ENCODE data around the gene PREX1. TPM values are rescaled to one million over a fixed set of nuclear protein-coding genes. Genes with fewer than 3 reads are reported as not detected.

PREX1 gene
- total RNA-seq, 1 donor, result 57.4 TPM

DNA sequence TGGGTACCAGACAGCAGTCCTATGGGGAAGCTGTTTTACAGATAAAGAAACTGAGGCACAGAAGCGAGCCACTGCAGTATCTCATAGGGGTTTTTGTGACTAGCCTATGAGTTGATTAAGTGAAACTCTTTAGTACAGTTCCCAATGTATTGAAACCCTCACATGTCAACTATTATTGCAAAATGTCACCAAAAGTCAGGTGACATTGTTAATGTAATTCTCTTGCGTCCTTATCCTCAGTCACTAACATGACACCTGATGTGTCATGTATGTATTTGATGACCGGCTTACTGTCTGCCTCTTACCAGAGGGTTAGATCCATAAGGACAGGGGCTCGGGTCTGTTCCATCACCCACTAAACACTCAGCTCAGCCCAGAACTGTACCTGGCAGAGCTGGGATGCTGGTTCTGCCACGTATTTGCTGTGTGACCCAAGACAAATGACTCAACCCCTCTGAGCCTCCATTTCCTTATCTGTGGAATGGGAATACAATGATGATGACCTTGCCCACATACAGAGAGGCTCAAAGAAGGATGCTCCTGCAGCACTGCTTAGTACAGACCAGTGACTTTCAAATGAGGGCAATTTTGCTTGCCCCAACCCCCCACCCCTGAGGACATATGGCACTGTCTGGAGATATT is 32.9 kb downstream of the PREX1 start:
- TF ChIP-seq, protein P1, sequence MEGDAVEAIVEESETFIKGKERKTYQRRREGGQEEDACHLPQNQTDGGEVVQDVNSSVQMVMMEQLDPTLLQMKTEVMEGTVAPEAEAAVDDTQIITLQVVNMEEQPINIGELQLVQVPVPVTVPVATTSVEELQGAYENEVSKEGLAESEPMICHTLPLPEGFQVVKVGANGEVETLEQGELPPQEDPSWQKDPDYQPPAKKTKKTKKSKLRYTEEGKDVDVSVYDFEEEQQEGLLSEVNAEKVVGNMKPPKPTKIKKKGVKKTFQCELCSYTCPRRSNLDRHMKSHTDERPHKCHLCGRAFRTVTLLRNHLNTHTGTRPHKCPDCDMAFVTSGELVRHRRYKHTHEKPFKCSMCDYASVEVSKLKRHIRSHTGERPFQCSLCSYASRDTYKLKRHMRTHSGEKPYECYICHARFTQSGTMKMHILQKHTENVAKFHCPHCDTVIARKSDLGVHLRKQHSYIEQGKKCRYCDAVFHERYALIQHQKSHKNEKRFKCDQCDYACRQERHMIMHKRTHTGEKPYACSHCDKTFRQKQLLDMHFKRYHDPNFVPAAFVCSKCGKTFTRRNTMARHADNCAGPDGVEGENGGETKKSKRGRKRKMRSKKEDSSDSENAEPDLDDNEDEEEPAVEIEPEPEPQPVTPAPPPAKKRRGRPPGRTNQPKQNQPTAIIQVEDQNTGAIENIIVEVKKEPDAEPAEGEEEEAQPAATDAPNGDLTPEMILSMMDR (IDR thresholded peaks at IDR 0.05; ENCODE audit: insufficient read depth, low read depth, low read length), result no peak
- DNase-seq (ENCODE audit: low read depth), result no peak
- no peak overlapping the region for H3K4me3 ChIP-seq (ENCODE audit: low read depth, low read length)

DNA sequence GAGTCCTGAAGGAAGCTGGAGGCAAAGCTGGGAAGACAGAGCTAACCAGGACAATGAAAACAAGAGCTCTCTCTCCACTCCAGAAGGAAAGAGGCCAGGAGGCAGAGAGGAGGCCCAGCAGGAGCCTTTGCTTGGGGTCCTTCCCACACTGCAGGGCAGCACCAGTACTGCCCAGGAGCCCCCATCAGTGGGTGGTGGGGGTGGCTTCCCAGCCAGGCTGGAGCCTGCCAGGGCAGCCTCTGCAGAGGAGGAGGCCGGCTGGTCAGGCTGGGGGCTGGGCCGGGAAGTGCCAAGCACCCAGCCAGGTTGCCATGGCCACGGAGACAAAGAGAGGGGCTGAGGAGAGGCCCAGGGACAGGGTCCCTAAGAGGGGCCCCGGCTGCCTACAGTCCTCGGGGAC is 33.4 kb downstream of the PREX1 start:
- TF ChIP-seq, protein P1 (IDR thresholded peaks at IDR 0.05; ENCODE audit: insufficient read depth, low read depth, low read length), result no peak
- no peak for DNase-seq (ENCODE audit: low read depth)
- no peak overlapping the region for H3K4me3 ChIP-seq (ENCODE audit: low read depth, low read length)

DNA sequence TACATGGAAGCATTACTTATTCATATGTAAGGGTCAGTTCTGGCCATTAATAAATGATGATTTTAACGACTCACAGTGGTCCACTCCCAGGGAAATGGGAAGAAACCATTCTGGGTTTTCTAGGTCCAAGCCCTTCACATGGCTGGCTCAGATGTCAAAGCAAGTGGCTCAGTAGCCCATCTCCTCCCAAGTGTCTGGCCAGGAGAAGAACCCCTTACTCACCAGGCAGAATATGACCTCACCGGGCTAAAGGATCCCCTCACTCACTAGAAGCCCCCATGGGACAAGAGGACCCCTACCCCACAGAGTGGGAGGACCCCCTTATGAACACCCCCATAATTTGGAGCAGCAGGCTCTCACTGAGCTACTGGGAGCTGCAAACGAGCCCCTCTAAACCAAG is 34.0 kb downstream of the PREX1 start:
- TF ChIP-seq, protein P1 (IDR thresholded peaks at IDR 0.05; ENCODE audit: insufficient read depth, low read depth, low read length), result no peak
- no peak for DNase-seq (ENCODE audit: low read depth)
- H3K4me3 ChIP-seq (ENCODE audit: low read depth, low read length), result no peak overlapping the region

DNA sequence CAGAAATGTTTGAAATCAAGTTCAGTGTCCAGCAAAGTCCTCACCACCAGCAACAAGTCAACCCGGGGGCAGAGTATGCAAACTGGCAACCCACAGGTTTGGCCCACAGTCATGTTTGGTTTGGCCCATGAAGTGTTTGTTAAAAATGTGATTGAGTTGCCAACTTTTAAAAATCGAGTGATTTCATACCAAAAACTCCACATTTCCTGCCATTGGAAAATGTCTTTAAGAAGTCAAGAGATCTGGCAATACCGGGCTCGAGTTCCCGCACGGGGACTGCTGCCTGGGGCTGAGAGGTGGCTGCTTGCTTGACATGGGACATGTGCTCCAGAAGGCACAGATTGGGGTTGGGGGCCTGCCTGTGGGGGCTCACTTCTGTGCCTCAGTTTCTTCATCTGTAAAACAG is 36.1 kb downstream of the PREX1 start:
- DNase-seq (ENCODE audit: low read depth), result no peak
- TF ChIP-seq, protein P1 (IDR thresholded peaks at IDR 0.05; ENCODE audit: insufficient read depth, low read depth, low read length), result no peak
- H3K4me3 ChIP-seq (ENCODE audit: low read depth, low read length), result no peak overlapping the region

DNA sequence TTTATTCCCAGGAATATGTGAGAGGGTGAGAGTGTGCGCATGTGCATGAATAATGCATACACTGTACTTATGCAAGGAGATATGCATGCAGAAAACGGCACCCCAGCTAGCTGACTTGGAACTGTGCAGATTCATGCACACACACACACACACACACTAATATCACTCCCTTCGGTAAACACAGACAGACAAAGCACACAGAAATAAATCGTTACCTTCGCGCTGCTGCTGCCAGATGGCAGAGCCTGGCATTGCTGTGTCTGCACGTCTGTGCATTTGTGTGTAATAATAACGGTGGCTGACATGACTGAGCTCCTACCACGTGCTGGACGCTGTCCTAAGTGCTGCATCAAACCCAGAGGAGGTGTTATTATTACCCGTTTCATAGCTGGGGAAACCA is 36.8 kb downstream of the PREX1 start:
- H3K4me3 ChIP-seq (ENCODE audit: low read depth, low read length), result no peak overlapping the region
- DNase-seq (ENCODE audit: low read depth), result no peak
- TF ChIP-seq, protein P1 (IDR thresholded peaks at IDR 0.05; ENCODE audit: insufficient read depth, low read depth, low read length), result no peak

DNA sequence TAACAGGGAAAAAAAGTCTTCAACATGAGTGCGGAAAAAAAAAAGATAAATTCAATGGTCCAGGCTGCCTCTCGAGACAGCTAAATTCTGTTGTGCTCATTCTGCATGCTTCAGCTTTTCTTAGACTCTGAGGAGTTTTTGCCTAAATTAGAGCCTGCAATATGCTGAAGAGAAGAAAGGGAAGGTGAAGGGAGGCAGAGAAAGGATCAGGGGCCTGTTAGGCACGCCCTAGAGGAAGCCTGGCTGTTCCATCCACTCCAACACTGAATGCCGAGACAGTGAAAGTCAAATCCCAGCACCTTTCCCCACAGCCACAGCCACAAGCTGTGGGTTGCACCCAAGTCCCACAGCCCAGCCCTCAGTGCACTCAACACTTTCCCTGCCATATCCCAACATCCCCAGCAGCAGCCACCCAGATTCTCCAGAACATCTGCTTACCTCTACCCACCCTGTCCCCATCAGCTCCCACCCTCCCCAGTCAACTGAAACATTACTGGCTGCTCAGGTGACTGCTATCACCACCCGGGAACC is 37.3 kb downstream of the PREX1 start:
- TF ChIP-seq, protein P1 (IDR thresholded peaks at IDR 0.05; ENCODE audit: insufficient read depth, low read depth, low read length), result no peak
- DNase-seq (ENCODE audit: low read depth), result no peak

More for the DNA sequence above, 37.3 kb downstream of the PREX1 start:
- H3K4me3 ChIP-seq (ENCODE audit: low read depth, low read length), result no peak overlapping the region
